Loucy (cell line): ENCODE results near the gene ACY1.
"Not testable (repeated sequence)": the region's sequence is repeated elsewhere in the genome, so short reads cannot be mapped to it uniquely, and the experiment has no call there.

ENCODE experiments used
- H2AFZ ChIP-seq: fragments of 200-600 bp; sonication (generic); 2 replicates; pipeline ENCODE4 v1.6.0; 2016; ENCODE audit warnings: antibody characterized with exemption, mild to moderate bottlenecking, low read length, moderate library complexity
- H3F3A ChIP-seq: fragments of 200-600 bp; 2 replicates; pipeline ENCODE4 v1.6.0; 2016; ENCODE audit warnings: antibody characterized with exemption, low read depth, mild to moderate bottlenecking
- H3K27me3 ChIP-seq: fragments of 200-600 bp; sonication (generic); 2 replicates; pipeline ENCODE4 v1.6.1; 2014; ENCODE audit warnings: low read length, mild to moderate bottlenecking; ENCODE audit not compliant: insufficient read depth, poor library complexity, severe bottlenecking
- H3K36me3 ChIP-seq: fragments of 200-600 bp; sonication (generic); 2 replicates; pipeline ENCODE4 v1.6.1; 2016; ENCODE audit warnings: low read length; ENCODE audit not compliant: insufficient read depth
- H3K4me1 ChIP-seq: fragments of 200-600 bp; sonication (generic); 2 replicates; pipeline ENCODE4 v1.5.1; 2014; ENCODE audit warnings: low read length, mild to moderate bottlenecking; ENCODE audit not compliant: insufficient read depth, poor library complexity, severe bottlenecking
- H3K4me2 ChIP-seq: fragments of 200-600 bp; sonication (generic); 2 replicates; pipeline ENCODE4 v1.6.0; 2014; ENCODE audit warnings: antibody characterized with exemption, low read length, low read depth, mild to moderate bottlenecking; ENCODE audit not compliant: poor library complexity, severe bottlenecking
- H3K4me3 ChIP-seq: fragments of 200-600 bp; sonication (generic); 2 replicates; pipeline ENCODE4 v1.5.1; 2014; ENCODE audit warnings: low read length, mild to moderate bottlenecking, mixed read lengths; ENCODE audit not compliant: poor library complexity, severe bottlenecking
- H3K79me2 ChIP-seq: fragments of 200-600 bp; sonication (generic); 2 replicates; pipeline ENCODE4 v1.6.1; 2014; ENCODE audit warnings: low read length; ENCODE audit not compliant: insufficient read depth
- H3K9ac ChIP-seq: fragments of 200-600 bp; sonication (generic); 2 replicates; pipeline ENCODE4 v1.6.0; 2014; ENCODE audit warnings: mild to moderate bottlenecking, low read depth, low read length, moderate library complexity; ENCODE audit not compliant: poor library complexity, severe bottlenecking
- H3K9me2 ChIP-seq: fragments of 200-600 bp; sonication (generic); replicated peaks from 2 replicates; pipeline ENCODE4 v1.6.1; 2016; ENCODE audit warnings: low read depth, low read length, mixed read lengths
- H3K9me3 ChIP-seq: fragments of 200-600 bp; sonication (generic); 2 replicates; pipeline ENCODE4 v1.6.1; 2014; ENCODE audit warnings: mild to moderate bottlenecking, antibody characterized with exemption, low read length, low read depth; ENCODE audit not compliant: insufficient read depth
- H4K20me1 ChIP-seq: fragments of 200-600 bp; sonication (generic); 2 replicates; pipeline ENCODE4 v1.6.0; 2014; ENCODE audit warnings: antibody characterized with exemption, low read length, mild to moderate bottlenecking; ENCODE audit not compliant: insufficient read depth, poor library complexity, severe bottlenecking
- EZH2phosphoT487 ChIP-seq: fragments of 200-600 bp; IDR thresholded peaks from 2 replicates; pipeline ENCODE4 v1.6.1; 2018; ENCODE audit warnings: antibody characterized with exemption, mild to moderate bottlenecking, moderate library complexity, borderline replicate concordance
- TF ChIP-seq, protein P1 (sequence below): fragments of 200-600 bp; sonication (generic); conservative IDR thresholded peaks from 2 replicates; pipeline ENCODE4 v1.5.1; 2014; ENCODE audit warnings: mild to moderate bottlenecking, antibody characterized with exemption, low read length

ACY1 gene

DNA sequence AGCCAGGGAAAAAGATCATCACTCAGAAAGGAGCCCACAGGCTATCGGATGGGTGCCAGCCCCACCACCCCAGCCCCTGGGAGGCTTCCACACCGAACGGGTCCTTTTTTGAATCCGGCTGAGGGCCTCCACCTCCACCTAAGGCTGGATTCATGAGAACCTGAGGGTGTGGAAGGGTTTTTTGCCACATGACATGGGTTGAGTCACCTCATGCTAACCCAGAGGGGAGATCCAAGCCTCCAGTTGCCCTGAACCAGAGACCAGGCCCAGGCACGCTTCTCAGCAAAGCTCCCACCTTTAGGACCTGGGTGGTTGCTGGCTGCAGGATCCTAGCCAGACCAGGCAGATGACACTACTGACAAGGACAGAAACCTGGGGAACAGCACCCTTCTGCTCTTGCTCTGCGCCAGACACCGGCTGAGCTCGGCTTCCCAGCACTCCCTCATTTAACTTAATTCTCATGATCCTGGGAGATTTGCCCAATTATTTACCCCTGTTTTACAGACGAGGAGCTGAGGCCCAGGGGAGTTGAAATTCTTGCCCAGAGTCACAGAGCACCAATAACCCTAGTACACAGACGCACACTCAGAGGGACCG lies 47.5 kb downstream of the ACY1 start:
- no peaks in the 10 kb centered on the region for H3K9me3 ChIP-seq
- no peak overlapping the region for H2AFZ ChIP-seq
- no peaks in the 10 kb centered on the region for H3K9me2 ChIP-seq
- no peak overlapping the region for H3K9ac ChIP-seq
- no peaks in the 10 kb centered on the region for H3K27me3 ChIP-seq
- H3F3A ChIP-seq, result no peaks in the 10 kb centered on the region
- H3K4me3 ChIP-seq, result no peak overlapping the region
- TF ChIP-seq, protein P1, sequence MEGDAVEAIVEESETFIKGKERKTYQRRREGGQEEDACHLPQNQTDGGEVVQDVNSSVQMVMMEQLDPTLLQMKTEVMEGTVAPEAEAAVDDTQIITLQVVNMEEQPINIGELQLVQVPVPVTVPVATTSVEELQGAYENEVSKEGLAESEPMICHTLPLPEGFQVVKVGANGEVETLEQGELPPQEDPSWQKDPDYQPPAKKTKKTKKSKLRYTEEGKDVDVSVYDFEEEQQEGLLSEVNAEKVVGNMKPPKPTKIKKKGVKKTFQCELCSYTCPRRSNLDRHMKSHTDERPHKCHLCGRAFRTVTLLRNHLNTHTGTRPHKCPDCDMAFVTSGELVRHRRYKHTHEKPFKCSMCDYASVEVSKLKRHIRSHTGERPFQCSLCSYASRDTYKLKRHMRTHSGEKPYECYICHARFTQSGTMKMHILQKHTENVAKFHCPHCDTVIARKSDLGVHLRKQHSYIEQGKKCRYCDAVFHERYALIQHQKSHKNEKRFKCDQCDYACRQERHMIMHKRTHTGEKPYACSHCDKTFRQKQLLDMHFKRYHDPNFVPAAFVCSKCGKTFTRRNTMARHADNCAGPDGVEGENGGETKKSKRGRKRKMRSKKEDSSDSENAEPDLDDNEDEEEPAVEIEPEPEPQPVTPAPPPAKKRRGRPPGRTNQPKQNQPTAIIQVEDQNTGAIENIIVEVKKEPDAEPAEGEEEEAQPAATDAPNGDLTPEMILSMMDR, result no peak
- no peak for TF ChIP-seq EZH2phosphoT487
- H3K79me2 ChIP-seq, result no peaks in the 10 kb centered on the region
- H3K4me2 ChIP-seq, result no peak overlapping the region
- H3K4me1 ChIP-seq, result no peaks in the 10 kb centered on the region
- H3K36me3 ChIP-seq, result no peaks in the 10 kb centered on the region
- no peaks in the 10 kb centered on the region for H4K20me1 ChIP-seq

DNA sequence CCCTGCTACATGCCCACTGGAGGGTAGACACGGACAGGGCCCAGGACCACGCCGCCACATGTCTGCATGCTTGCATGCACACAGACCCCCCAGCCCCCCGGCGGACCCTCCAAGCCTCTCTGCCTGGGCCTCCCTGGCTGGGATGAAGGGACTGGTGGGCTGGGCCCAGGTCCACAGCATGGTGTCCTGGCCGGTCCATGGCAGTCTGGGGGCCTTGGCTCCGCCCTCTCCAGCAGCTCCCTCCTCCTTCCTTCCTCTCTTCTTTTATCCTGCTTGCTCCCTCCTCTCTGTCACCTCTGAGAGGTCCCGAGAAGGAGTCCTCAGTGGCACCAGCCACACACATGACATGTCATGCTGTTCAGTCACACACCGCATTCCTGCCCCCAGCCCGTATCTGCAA lies 48.6 kb downstream of the ACY1 start:
- H3K27me3 ChIP-seq, result no peaks in the 10 kb centered on the region
- TF ChIP-seq, protein P1, result no peak
- TF ChIP-seq EZH2phosphoT487, result no peak
- no peak overlapping the region for H2AFZ ChIP-seq
- H3K4me2 ChIP-seq, result no peak overlapping the region
- no peak overlapping the region for H3K9ac ChIP-seq
- no peaks in the 10 kb centered on the region for H3K4me1 ChIP-seq
- H3K4me3 ChIP-seq, result no peak overlapping the region
- no peaks in the 10 kb centered on the region for H4K20me1 ChIP-seq
- H3F3A ChIP-seq, result no peaks in the 10 kb centered on the region
- H3K9me2 ChIP-seq, result no peaks in the 10 kb centered on the region
- H3K79me2 ChIP-seq, result no peaks in the 10 kb centered on the region
- no peaks in the 10 kb centered on the region for H3K36me3 ChIP-seq
- no peaks in the 10 kb centered on the region for H3K9me3 ChIP-seq

DNA sequence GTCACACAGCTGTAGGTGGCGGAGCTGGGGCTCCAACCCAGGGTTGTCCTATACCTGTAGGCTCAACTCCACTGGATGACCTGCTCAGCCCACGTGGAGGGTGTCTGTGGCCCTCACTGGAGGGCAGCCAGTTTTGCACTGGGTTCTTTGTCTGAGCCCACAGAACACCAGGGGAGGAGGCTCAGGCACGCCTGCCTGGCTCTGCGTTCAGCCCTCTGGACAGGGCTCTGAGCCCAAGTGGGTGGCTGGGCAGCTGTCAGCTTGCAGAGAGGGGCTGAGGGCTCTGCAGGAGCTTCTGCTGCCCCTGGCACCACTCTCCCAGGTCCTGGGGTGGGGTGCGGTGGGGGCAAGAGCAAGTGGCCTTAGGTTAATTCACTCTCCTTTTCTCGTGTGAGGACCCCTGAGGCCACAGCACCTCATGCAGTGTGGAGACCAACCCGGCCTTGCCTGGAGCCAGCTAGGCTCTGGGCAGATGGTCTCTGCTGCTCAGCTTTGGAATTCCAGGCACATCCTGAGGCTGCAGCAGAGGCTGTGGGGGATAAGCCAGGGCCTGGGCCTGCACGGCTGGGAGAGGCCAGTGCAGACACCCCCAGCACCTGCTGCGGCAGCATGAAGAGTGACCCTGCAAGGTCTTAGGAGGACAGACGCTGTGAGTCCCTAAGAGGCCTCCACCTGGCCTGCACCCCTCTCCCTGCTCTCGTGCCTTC lies 49.5 kb downstream of the ACY1 start:
- Histone ChIP-seq H3K4me2 (no peak overlapping the region), H3K9ac (no peak overlapping the region), H2AFZ (no peak overlapping the region), H3K9me2 (no peaks in the 10 kb centered on the region), H3K27me3 (no peaks in the 10 kb centered on the region), H3K79me2 (no peaks in the 10 kb centered on the region), H3K9me3 (no peaks in the 10 kb centered on the region), H3K4me3 (no peak overlapping the region), H3F3A (no peaks in the 10 kb centered on the region), H3K36me3 (no peaks in the 10 kb centered on the region), H4K20me1 (no peaks in the 10 kb centered on the region), H3K4me1 (no peaks in the 10 kb centered on the region)
- TF ChIP-seq, protein P1, result no peak
- TF ChIP-seq EZH2phosphoT487, result no peak

DNA sequence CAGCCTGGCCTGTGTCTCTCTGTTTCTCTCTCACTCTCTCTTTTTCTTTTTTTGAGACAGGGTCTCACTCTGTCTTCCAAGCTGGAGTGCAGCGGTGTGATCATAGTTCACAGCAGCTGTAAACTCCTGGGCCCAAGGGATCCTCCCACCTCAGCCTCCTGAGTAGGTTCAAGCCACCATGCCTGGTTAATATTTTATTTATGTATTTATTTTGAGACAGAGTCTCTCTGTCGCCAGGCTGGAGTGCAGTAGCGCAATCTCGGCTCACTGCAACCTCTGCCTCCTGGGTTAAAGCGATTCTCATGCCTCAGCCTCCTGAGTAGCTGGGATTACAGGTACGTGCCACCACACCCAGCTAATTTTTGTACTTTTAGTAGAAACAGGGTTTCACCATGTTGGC lies 50.4 kb downstream of the ACY1 start:
- H4K20me1 ChIP-seq, H3K9me3 ChIP-seq, H3K9me2 ChIP-seq, H3K4me3 ChIP-seq, H3K36me3 ChIP-seq, H3F3A ChIP-seq, H3K27me3 ChIP-seq, H3K9ac ChIP-seq, H3K4me1 ChIP-seq, H3K79me2 ChIP-seq, H3K4me2 ChIP-seq, H2AFZ ChIP-seq: not testable (repeated sequence)
